Colon (tissue), 2 donors: ENCODE data around the gene SF3B3.
"Not testable (repeated sequence)": the region's sequence is repeated elsewhere in the genome, so short reads cannot be mapped to it uniquely, and the experiment has no call there.

ENCODE experiments used
- FAIRE-seq: peaks from 2 replicates; lab custom pipeline; 2012; peaks lifted over from hg19 to GRCh38; lab: Jason Lieb, UNC
- donor health status: control.
- donor health status: control.

Gene SF3B3

DNA sequence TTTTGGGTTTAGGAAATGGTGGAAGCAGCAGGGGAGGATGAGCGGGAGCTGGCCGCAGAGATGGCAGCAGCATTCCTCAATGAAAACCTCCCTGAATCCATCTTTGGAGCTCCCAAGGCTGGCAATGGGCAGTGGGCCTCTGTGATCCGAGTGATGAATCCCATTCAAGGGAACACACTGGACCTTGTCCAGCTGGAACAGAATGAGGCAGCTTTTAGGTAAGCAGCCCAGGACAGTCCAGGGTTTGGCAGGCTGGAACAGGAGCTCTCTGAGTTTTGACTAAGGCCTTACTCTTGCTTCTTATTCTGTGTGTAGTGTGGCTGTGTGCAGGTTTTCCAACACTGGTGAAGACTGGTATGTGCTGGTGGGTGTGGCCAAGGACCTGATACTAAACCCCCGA, 41.4 kb downstream of the SF3B3 start:
- no peak for FAIRE-seq

- no peak for FAIRE-seq
Measured at GRCh38 chr16:70568601-70569237, 45.1 kb downstream of the SF3B3 start.

DNA sequence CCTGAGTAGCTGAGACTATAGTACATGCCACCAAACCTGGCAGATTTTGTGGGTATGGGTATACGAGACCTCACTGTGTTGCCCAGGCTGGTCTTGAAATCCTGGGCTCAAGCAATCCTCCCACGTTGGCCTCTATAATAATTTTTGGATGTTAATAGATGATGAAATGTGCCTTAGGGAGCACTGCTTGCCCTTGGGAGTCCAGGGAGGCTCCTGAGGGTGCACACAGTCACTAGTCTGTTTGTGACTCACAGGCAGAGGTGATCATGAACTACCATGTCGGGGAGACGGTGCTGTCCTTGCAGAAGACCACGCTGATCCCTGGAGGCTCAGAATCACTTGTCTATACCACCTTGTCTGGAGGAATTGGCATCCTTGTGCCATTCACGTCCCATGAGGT, 46.1 kb downstream of the SF3B3 start:
- no peak for FAIRE-seq

DNA sequence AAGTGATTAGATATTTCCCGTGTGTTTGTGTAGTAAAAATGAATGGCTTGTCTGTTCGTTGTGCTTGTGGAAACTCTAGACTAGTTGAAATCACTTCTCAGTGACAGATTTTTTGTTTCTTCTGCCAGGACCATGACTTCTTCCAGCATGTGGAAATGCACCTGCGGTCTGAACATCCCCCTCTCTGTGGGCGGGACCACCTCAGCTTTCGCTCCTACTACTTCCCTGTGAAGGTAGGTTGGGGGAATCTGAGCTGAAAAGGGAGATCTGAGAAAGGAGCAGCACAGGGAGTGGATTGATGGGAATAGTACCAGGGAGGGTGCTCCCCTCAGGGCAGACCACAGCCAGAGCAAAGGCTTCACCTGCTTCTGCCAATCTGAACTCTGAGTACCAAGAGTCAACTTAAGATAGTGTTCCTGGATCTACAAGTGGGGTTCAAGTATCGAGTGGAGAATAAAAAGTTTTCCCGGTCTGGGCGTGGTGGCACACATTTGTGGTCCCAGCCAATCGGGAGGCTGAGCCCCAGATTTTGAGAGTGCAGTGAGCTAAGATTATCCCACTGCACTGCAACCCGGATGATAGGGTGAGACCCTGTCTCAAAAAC, 47.5 kb downstream of the SF3B3 start:
- FAIRE-seq, result no peak

GRCh38 chr16:70571623-70572022, 48.0 kb downstream of the SF3B3 start:
- no peak for FAIRE-seq

DNA sequence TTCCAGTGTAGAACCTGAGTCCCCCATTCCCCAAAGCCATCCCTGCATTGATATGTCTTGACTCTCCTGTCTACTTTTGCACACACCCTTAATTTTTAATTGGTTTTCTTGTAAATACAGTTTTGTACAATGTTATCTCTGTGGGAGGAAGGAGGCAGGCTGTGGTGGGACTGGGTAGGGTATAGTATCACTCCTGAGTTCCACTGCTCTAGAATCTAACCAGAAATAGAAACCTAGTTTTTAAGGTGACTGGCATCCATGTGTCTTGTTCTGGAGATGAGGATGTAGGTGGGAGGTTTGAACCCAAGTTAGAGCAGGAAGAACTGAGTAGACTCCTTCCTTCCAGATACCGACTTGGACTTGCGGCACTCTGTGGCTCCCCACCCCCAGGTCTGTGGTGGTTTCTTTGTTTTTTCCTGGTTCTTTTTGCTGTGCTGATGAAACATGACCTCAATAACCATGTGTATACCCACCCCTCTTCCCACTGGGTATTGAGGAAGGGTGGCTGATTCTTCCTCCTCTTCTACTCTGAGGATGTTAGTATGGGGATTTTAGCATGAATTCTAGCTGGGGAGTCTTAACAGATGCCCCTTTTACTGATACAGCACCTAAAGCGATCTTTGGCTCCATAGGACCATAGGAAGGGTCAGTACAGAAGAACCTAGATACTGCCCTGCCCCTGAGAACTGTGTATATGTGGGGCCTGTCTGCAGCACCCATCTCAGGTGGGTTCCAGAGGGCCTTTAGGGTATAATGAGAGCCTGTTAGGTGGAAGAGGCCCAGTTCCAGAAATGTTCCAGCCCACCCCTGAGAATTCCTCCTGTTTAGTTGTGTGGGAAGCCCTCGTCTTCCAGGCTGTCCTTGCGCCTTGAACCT, 48.7 kb downstream of the SF3B3 start:
- no peak for FAIRE-seq

DNA sequence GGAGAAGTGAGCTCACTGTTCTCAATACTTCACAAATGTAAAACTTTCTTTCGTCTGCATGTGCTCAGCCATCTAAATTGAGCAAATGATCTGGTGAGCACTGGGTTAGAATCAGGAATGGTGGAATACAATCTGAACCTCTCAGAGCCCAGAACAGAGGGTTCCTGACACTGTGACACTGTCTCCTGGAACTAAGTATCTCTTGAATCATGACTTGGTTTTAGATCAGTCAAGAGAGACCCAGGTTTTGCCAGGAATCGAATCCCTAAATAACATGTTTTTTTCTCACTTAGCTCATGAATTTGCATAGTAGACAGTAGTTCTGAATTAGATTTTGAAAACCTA, 49.3 kb downstream of the SF3B3 start:
- no peak for FAIRE-seq

- no peak for FAIRE-seq
Measured at GRCh38 chr16:70573451-70574121, 50.0 kb downstream of the SF3B3 start.

DNA sequence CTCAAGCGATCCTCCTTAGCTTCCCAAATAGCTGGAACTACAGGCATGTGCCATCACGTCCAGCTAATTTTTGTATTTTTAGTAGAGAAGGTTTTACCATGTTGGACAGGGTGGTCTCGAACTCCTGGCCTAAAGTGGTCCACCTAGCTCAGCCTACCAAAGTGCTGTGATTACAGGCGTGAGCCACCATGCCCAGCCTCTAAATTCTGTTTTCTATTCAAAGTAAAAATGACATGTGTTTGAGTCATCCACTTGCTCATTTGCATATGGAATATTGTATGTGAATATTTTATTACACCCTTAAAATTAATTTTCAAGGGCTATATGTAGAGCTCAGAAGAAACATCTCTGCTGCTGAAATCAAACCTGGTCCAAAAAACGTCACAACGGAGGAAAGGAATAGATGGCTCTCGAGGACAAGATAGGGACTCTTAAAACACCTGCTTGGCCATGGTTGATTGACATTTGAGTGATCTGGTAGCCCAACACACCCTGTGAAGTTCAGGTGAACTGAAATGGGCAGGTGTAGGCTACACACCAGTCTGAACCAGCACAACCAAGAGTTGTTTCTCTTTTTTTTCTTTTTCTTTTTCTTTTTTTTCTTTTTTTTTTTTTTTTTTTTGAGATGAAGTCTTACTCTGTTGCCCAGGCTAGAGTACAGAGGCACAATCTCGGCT, 51.1 kb downstream of the SF3B3 start:
- FAIRE-seq, result no peak

GRCh38 chr16:70575376-70575775, 51.8 kb downstream of the SF3B3 start:
- no peak for FAIRE-seq

DNA sequence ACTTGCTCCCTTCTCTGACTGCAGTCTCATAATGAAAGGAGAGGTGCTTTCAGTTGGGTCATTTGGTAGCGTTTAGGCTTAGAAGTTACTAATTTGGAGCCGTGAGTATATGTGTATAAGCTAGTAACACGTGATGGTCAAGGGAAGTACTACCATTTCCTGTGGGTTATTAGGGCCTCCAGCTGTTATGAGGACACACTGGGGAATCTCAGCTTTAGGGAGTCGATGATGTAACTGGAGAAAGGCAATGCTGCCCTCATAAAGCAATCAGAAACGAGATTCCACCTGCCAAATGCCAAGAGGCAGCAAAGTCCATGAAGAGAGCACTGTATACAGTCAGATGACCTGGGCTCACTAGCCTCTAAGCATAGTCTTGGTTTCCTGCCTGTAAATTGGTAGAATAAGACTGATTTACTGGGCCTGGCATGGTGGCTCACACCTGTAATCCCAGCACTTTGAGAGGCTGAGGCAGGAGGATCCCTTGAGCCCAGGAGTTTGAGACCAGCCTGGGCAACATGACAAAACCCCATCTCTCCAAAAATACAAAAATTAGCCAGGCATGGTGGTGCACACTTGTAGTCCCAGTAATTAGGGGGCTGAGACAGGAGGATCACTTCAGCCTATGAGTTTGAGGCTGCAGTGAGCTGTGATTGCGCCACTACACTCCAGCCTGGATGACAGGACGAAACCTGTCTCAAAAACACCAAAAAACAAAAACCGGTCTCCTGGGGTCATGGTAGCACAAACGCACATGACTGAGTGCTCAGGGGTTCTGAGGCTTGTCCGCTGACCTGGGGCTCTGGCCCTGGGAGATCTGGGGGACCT, 53.0 kb downstream of the SF3B3 start:
- no peak for FAIRE-seq

DNA sequence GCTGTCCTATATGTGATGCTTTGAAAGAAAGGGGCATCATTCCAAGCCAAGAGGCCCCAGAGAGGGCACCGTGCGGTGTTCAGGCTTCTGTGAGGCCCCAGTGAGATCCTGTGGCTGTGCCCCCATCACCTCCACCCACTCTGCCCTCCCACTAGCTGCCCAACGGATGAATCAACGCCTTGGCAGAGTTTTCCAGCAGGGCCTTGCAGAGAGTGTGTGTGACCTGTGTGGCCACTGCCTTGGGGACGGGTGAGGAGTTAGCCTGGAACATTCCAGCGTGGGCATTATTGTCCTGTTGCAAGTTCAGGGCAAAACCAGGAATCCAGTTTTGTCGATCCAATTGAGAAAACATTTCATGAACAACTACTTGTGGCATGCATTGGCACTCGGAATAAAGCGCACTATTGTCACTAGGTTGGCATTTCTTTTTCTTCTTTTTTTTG, 53.7 kb downstream of the SF3B3 start:
- no peak for FAIRE-seq

DNA sequence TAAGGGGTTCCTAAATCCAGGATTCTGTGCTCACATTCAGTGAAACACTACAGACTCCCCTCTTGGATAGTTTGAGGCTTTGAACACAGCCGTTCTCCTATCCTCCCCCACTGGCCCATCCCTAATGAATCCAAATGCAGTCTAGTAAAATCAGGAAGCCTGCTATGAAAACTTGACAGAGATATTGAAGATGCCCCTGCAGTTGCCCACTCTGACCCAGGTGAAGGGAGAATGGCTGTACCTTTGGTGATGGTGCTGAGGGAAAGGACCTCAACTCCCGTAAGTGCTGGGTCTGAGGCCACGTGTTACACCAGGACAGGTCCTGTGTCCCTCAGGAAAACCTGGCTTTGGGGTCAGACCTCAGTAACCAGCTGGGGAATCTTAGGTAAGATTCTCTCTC, 54.4 kb downstream of the SF3B3 start:
- FAIRE-seq, result no peak

DNA sequence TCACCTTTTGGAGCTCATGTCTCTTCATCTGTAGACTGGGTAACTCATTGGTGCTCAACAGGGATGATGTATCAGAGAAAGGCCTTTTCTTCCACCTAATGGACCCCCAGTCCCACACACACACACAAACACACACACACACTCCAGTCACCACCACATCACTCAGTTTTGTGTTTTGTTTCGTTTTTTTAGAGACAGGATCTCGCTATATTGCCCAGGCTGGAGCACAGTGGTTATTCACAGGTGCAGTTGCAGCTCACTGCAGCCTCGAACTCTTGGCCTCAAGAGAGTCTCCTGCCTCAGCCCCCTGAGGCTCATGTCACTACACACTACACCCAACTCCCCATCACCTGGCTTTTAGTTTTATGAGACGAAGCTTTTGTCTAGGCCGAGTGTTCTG, 55.6 kb downstream of the SF3B3 start:
- FAIRE-seq, result no peak

DNA sequence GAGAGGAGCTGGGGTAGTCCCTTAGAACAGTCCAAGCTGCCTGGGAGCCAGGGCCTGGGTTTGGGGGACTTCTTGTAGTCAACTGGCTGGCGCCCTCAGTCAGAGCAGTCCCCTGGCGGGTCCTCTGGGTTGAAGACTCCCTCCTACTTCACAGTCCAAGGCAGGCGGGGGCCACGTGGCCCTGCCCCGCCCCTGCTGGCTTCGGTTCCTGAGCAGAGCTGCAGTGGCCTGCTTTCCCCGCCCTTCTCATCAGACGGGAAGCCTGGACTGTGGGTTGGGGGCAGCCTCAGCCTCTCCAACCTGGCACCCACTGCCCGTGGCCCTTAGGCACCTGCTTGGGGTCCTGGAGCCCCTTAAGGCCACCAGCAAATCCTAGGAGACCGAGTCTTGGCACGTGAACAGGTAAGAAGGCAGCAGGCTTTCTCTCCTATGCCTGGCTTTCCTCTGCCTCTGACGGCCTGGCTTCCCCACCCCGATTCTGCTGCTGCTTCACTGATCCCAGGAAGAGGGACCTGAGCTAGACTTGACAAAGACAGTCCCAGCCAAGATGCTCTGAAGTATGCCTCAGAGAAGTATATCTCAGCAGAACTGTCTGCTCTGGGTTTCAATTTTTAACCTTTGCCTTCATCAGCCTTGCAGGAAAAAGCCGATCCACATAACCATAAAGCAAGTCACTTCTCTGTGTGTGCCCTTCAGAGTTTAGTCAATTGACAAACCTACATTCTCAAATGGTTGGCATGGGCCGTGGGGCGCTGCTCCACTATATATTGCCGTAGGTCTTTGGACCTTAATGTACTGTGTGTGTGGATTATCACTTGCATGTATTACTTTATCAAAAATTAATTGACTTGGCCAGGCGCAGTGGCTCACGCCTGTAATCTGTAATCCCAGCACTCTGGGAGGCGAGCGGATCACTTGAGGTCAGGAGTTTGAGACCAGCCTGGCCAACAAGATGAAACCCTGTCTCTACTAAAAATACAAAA, 56.3 kb downstream of the SF3B3 start:
- no peak for FAIRE-seq

DNA sequence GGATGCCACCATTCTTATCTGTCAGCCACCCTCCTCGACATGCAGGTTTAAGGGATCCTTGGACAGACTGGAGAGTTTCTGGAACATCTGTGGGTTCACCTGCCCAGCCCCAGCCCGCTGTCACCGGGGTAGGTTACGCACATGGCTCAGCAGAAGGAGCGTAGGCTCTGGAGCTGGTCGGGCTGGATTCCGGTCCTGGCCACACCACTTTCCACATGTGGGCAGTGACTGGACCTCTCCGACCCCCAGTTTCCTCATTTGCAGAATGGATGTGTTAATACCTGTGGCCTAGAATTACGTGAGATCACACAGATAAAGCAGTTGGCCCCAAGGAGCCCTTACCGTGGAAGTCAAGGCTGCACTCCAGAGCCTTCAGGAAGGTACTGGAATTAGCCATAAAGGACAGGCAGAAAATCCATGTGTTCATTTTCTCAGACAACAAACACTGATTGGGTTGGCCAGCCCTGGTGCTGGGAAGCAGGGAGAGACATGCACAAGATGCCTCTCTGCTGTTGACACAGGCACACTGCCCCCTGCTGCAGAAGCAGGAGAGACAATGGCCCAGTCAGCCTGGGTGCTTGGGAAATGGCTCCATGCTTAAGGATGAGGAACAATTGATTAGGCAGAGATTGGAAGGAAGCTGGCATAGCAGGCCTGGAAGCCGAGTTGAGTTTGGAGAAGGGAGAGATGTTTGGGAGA, 58.8 kb downstream of the SF3B3 start:
- no peak for FAIRE-seq

DNA sequence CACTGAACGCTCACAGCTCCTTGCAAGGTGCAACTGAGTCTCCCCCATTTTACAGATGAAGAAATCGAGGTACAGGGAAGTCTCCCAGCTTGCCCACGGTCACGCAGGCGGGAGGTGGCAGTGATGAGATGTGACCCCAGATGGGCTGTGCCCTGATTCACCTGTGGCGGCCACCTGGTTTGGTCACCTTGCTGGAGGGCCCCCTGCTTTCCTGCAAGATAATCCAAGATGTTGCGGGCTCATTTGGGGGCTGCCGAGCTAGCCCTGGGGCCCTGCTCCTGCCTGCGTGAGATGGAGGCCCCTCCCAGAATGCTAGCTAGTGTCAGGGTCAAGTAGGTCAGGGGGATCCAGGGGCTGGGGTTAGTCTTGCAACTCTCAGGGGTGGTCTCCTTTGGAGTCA, 63.1 kb downstream of the SF3B3 start:
- FAIRE-seq, result no peak

DNA sequence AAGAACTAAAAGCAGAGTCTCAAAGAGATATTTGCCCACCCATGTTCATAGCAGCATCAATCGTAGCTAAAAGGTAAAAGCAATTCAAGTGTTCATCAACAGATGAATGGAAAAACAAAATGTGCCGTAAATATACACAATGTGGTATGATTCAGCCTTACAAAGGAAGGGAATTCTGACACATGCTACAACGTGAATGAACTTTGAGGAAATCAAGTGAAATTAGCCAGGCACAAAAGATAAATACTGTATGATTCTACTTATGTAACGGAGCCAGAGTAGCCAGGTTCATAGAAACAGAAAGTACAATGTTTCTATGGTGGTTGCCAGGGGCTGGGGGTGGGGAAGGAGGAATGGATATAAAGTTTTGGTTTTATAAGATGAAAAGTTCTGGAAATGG, 64.9 kb downstream of the SF3B3 start:
- no peak for FAIRE-seq

DNA sequence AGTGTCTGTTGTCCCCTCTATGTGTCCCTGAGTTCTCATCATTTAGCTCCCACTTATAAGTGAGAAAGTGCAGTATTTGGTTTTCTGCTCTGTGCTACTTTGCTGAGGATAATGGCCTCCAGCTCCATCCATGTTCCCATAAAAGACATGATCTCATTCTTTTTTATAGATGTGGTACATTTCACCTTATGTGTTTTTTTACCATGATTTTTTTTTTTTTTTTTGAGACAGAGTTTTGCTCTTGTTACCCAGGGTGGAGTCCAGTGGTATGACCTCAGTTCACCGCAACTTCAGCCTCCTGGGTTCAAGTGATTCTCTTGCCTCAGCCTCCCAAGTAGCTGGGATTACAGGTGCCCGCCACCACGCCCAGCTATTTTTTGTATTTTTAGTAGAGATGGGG, 65.8 kb downstream of the SF3B3 start:
- not testable (repeated sequence) for FAIRE-seq
